NCI-H345 treated with DMSO at 0.1 percent for 48 hours (cell line): Measurements from ENCODE around the gene MAPRE3.
"Not testable (repeated sequence)": the region's sequence is repeated elsewhere in the genome, so short reads cannot be mapped to it uniquely, and the experiment has no call there.

Source experiments
- DNase-seq: peaks from one replicate; lab custom pipeline; 2025; ENCODE audit not compliant: unreplicated experiment; lab: John Stamatoyannopoulos, UW

The MAPRE3 gene

GRCh38 chr2:26970244-26970927 lies at the start of gene MAPRE3:
MAPRE3 (plus strand) TSS chr2:26970637; CDS start chr2:27022219, 51,582 bp downstream.
- DNase-seq: peak; percentile 93

- DNase-seq: no peak
Measured at GRCh38 chr2:26921323-26921722, 49.1 kb upstream of the MAPRE3 start.

- peak; percentile 76 for DNase-seq
Measured at GRCh38 chr2:26922405-26923188, 47.8 kb upstream of the MAPRE3 start.

GRCh38 chr2:26923189-26923466 lies 47.3 kb upstream of the MAPRE3 start:
- DNase-seq: not testable (repeated sequence)

- no peak for DNase-seq
Measured at GRCh38 chr2:26924731-26925099, 45.7 kb upstream of the MAPRE3 start.

- no peak for DNase-seq
Measured at GRCh38 chr2:26925100-26925791, 45.2 kb upstream of the MAPRE3 start.

GRCh38 chr2:26927221-26927620 lies 43.2 kb upstream of the MAPRE3 start:
- DNase-seq: no peak

- no peak for DNase-seq
Measured at GRCh38 chr2:26932974-26933373, 37.5 kb upstream of the MAPRE3 start.

- no peak for DNase-seq
Measured at GRCh38 chr2:26933431-26934334, 36.8 kb upstream of the MAPRE3 start.

GRCh38 chr2:26934335-26934724 lies 36.1 kb upstream of the MAPRE3 start:
- DNase-seq: no peak

GRCh38 chr2:26934985-26935384 lies 35.5 kb upstream of the MAPRE3 start:
- no peak for DNase-seq

GRCh38 chr2:26936855-26937254 lies 33.6 kb upstream of the MAPRE3 start:
- DNase-seq: no peak

- DNase-seq: no peak
Measured at GRCh38 chr2:26938399-26939118, 31.9 kb upstream of the MAPRE3 start.

- no peak for DNase-seq
Measured at GRCh38 chr2:26940001-26940400, 30.4 kb upstream of the MAPRE3 start.

GRCh38 chr2:26941486-26941885 lies 29.0 kb upstream of the MAPRE3 start:
- no peak for DNase-seq

- peak; percentile 38 for DNase-seq
Measured at GRCh38 chr2:26942543-26943295, 27.7 kb upstream of the MAPRE3 start.

GRCh38 chr2:26945991-26946750 lies 24.3 kb upstream of the MAPRE3 start:
- DNase-seq: no peak

GRCh38 chr2:26946841-26947784 lies 23.3 kb upstream of the MAPRE3 start:
- DNase-seq: no peak
